PC-3 (cell line): Measurements from ENCODE around the gene ZIM2. TPM values are rescaled to one million over a fixed set of nuclear protein-coding genes. Genes with fewer than 3 reads are reported as not detected.
"Not testable (repeated sequence)": the region's sequence is repeated elsewhere in the genome, so short reads cannot be mapped to it uniquely, and the experiment has no call there.

Source experiments
- ATAC-seq: fragments of 200-7000 bp; cut with Tn5 transposase; 2 replicates; pipeline ENCODE4 v1.9.1; 2020; ENCODE audit warnings: mild to moderate bottlenecking, moderate library complexity
- BruUV-seq: library from RNA; stranded (reverse); fragments of 400-500 nt; replicated peaks from 2 replicates; lab custom pipeline; 2021; lab: Mats Ljungman, UMichigan
- CTCF ChIA-PET: fragments of 300-600 bp; sonication (Branson Sonifier 250); formaldehyde crosslinking; loops from one replicate; lab custom pipeline; 2022; ENCODE audit warnings: antibody characterized with exemption; lab: Charles Lee
- POLR2A ChIA-PET: fragments of 300-600 bp; sonication (Branson Sonifier 250); formaldehyde crosslinking; loops from one replicate; lab custom pipeline; 2022; ENCODE audit warnings: antibody characterized with exemption; ENCODE audit not compliant: unreplicated experiment; lab: Charles Lee
- DNase-seq: peaks from one replicate; pipeline ENCODE4 v3.0.0-alpha.2; 2015
- H2AFZ ChIP-seq: fragments of 300-600 bp; sonication (generic); 2 replicates; pipeline ENCODE4 v1.6.0; 2016; ENCODE audit warnings: antibody characterized with exemption, low read length
- H3F3A ChIP-seq: fragments of 300-600 bp; sonication (generic); one replicate; pipeline ENCODE4 v1.6.0; 2017; ENCODE audit warnings: antibody characterized with exemption, low read length, control low read depth, mild to moderate bottlenecking; ENCODE audit not compliant: unreplicated experiment
- H3K27ac ChIP-seq: fragments of 300-600 bp; sonication (generic); 2 replicates; pipeline ENCODE4 v1.5.1; 2016; ENCODE audit warnings: mild to moderate bottlenecking, low read length
- H3K27me3 ChIP-seq: fragments of 300-600 bp; sonication (generic); 2 replicates; pipeline ENCODE4 v1.6.1; 2016; ENCODE audit warnings: low read length, mixed read lengths
- H3K36me3 ChIP-seq: fragments of 300-600 bp; sonication (generic); 2 replicates; pipeline ENCODE4 v1.6.1; 2016; ENCODE audit warnings: low read depth, mixed run types, low read length, mixed read lengths
- H3K4me1 ChIP-seq: fragments of 300-600 bp; sonication (generic); 2 replicates; pipeline ENCODE4 v1.5.1; 2016; ENCODE audit warnings: low read length; ENCODE audit not compliant: insufficient read depth
- H3K4me2 ChIP-seq: fragments of 300-600 bp; sonication (generic); 2 replicates; pipeline ENCODE4 v1.6.0; 2016; ENCODE audit warnings: low read length
- H3K4me3 ChIP-seq: fragments of 300-600 bp; sonication (generic); 2 replicates; pipeline ENCODE4 v1.5.1; 2016; ENCODE audit warnings: mild to moderate bottlenecking, low read length, mixed read lengths
- H3K79me2 ChIP-seq: fragments of 300-600 bp; sonication (generic); 2 replicates; pipeline ENCODE4 v1.6.1; 2017; ENCODE audit warnings: low read length, mixed read lengths
- H3K9ac ChIP-seq: fragments of 300-600 bp; sonication (generic); 2 replicates; pipeline ENCODE4 v1.6.0; 2016; ENCODE audit warnings: mild to moderate bottlenecking, low read length
- H3K9me2 ChIP-seq: fragments of 300-600 bp; sonication (generic); replicated peaks from 2 replicates; pipeline ENCODE4 v1.6.1; 2016; ENCODE audit warnings: mixed run types, low read length, mixed read lengths
- H3K9me3 ChIP-seq: fragments of 300-600 bp; sonication (generic); 2 replicates; pipeline ENCODE4 v1.6.1; 2016; ENCODE audit warnings: low read length, mixed read lengths
- H4K20me1 ChIP-seq: fragments of 300-600 bp; sonication (generic); 2 replicates; pipeline ENCODE4 v1.6.1; 2016; ENCODE audit warnings: low read length, mixed read lengths
- EZH2 ChIP-seq: fragments of 300-600 bp; sonication (generic); IDR thresholded peaks from one replicate; pipeline ENCODE4 v1.6.1; 2017; ENCODE audit warnings: antibody characterized with exemption, mild to moderate bottlenecking, low read length; ENCODE audit not compliant: unreplicated experiment
- EZH2phosphoT487 ChIP-seq: fragments of 300-600 bp; sonication (generic); IDR thresholded peaks from 2 replicates; pipeline ENCODE4 v1.6.1; 2018; ENCODE audit warnings: mild to moderate bottlenecking, antibody characterized with exemption, low read length, borderline replicate concordance
- intact Hi-C: fragments of 100-400 bp; cut with micrococcal nuclease; formaldehyde crosslinking; loops from 2 replicates; pipeline ENCODE4 v1.9.0; 2023
- total RNA-seq: library from RNA; depleted of rRNA; stranded (reverse); fragments of >200 nt; gene quantifications from 2 replicates; pipeline ENCODE4 v1.2.3, GENCODE V29; 2014
- TF ChIP-seq, protein P1 (sequence below): fragments of 300-600 bp; sonication (generic); conservative IDR thresholded peaks from 2 replicates; pipeline ENCODE4 v1.5.1; 2017; ENCODE audit warnings: antibody characterized with exemption, low read depth, mild to moderate bottlenecking, low read length

ZIM2 gene
- total RNA-seq, 1 experiment from 2014 or later = not detected

- BruUV-seq = no TSS peak
Observed at GRCh38 chr19:56858026-56858425, 17.5 kb upstream of the ZIM2 start.

DNA sequence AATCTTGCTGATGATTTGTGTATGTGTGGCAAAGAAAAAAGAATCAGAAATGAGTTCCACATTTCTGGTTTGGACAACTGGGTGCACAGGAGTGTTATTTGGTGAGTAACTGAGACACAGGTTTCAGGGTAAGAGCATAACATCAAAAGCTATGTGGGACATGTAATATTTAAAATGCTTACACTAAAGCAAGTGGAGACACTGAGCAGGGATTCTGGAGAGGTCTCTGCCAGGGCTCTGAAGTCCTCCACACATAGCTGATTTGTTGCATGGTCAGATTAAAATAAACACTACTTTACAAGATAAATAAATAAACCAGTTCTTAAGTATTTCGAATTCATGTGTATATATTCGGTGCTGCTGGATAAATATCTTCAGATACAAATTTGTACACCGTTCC is 16.3 kb upstream of the ZIM2 start:
- H3K9me2 ChIP-seq = no peaks in the 10 kb centered on the region
- no peaks in the 10 kb centered on the region for H3K79me2 ChIP-seq
- no peaks in the 10 kb centered on the region for H3K27me3 ChIP-seq
- H3K36me3 ChIP-seq = no peaks in the 10 kb centered on the region
- BruUV-seq = no TSS peak
- ChIA-PET POLR2A (no interaction called here), CTCF (no interaction called here)
- intact Hi-C loops = no loop called here
- H3K27ac ChIP-seq = no peak overlapping the region
- H3K4me3 ChIP-seq = no peak overlapping the region
- no peak overlapping the region for H2AFZ ChIP-seq
- DNase-seq = no peak
- H3K4me1 ChIP-seq = no peaks in the 10 kb centered on the region
- no peak overlapping the region for H3K4me2 ChIP-seq
- no peaks in the 10 kb centered on the region for H4K20me1 ChIP-seq
- TF ChIP-seq EZH2phosphoT487 = no peak
- TF ChIP-seq, protein P1, sequence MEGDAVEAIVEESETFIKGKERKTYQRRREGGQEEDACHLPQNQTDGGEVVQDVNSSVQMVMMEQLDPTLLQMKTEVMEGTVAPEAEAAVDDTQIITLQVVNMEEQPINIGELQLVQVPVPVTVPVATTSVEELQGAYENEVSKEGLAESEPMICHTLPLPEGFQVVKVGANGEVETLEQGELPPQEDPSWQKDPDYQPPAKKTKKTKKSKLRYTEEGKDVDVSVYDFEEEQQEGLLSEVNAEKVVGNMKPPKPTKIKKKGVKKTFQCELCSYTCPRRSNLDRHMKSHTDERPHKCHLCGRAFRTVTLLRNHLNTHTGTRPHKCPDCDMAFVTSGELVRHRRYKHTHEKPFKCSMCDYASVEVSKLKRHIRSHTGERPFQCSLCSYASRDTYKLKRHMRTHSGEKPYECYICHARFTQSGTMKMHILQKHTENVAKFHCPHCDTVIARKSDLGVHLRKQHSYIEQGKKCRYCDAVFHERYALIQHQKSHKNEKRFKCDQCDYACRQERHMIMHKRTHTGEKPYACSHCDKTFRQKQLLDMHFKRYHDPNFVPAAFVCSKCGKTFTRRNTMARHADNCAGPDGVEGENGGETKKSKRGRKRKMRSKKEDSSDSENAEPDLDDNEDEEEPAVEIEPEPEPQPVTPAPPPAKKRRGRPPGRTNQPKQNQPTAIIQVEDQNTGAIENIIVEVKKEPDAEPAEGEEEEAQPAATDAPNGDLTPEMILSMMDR = no peak
- TF ChIP-seq EZH2 = no peak
- H3K9me3 ChIP-seq = peaks cover 39% of the 10 kb centered on the region
- no peak for ATAC-seq
- no peak overlapping the region for H3K9ac ChIP-seq
- no peaks in the 10 kb centered on the region for H3F3A ChIP-seq

More at GRCh38 chr19:56858026-56858425, 17.5 kb upstream of the ZIM2 start:
- Histone ChIP-seq H3K36me3 (no peaks in the 10 kb centered on the region), H3K27me3 (no peaks in the 10 kb centered on the region), H3K9me3 (peaks cover 39% of the 10 kb centered on the region), H3F3A (no peaks in the 10 kb centered on the region), H3K4me1 (no peaks in the 10 kb centered on the region), H3K9me2 (no peaks in the 10 kb centered on the region), H3K4me3 (no peak overlapping the region), H3K4me2 (no peak overlapping the region), H4K20me1 (no peaks in the 10 kb centered on the region), H3K27ac (no peak overlapping the region), H3K79me2 (no peaks in the 10 kb centered on the region), H2AFZ (no peak overlapping the region), H3K9ac (no peak overlapping the region)
- ChIA-PET CTCF (no interaction called here), POLR2A (no interaction called here)
- no peak for ATAC-seq
- TF ChIP-seq EZH2phosphoT487 (no peak), EZH2 (no peak)
- TF ChIP-seq, protein P1 = no peak
- DNase-seq = no peak
- intact Hi-C loops = no loop called here

DNA sequence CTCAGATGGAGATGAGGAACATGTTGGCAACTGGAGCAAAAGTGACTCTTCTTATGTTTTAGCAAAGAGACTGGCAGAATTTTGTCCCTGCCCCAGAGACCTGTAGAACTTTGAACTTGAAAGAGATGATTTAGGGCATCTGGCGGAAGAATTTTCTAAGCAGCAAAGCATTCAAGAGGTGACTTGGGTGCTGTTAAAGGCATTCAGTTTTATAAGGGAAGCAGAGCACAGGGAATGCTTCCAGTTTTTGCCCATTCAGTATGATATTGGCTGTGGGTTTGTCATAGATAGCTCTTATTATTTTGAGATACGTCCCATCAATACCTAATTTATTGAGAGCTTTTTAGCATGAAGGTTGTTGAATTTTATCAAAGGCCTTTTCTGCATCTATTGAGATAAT is 11.8 kb upstream of the ZIM2 start:
- H3K36me3 ChIP-seq, POLR2A ChIA-PET, H3K79me2 ChIP-seq, H3F3A ChIP-seq, H3K4me3 ChIP-seq, BruUV-seq, H3K9ac ChIP-seq, H3K4me1 ChIP-seq, intact Hi-C loops, H3K9me2 ChIP-seq, CTCF ChIA-PET, H3K27me3 ChIP-seq, H2AFZ ChIP-seq, H4K20me1 ChIP-seq, DNase-seq, H3K4me2 ChIP-seq, H3K27ac ChIP-seq, ATAC-seq: not testable (repeated sequence)
- H3K9me3 ChIP-seq = 0 out of 2 replicates have a peak, but pooled peaks cover 25% of the 10 kb centered on the region
